ENCODE results near the gene CEPT1. TPM values are rescaled to one million over a fixed set of nuclear protein-coding genes. Genes with fewer than 3 reads are reported as not detected.
"Not testable (repeated sequence)": the region's sequence is repeated elsewhere in the genome, so short reads cannot be mapped to it uniquely, and the experiment has no call there.

Gene CEPT1
- total and polyA plus RNA-seq, 12 donors = 6.6 to 19.5 (median 13.1) TPM

GRCh38 chr1:111214074-111214801 is 74.2 kb downstream of the CEPT1 start:
- no peaks in the 10 kb centered on the region for H3K9me3 ChIP-seq
- no peak for TF ChIP-seq CTCF (IDR thresholded peaks at IDR 0.05)
- 84 to 87% methylated on average over 6 of the region's 6 CpGs for WGBS, 2 donors
- intact Hi-C loops (cut with DNase I) = no loop called here
- no peaks in the 10 kb centered on the region for H3K36me3 ChIP-seq
- peaks cover 0 to 60% (median 0%) of the 10 kb centered on the region in 9 donors for H3K4me1 ChIP-seq
- peaks cover 0 to 13% (median under 1%) of the 10 kb centered on the region in 7 donors for H3K27me3 ChIP-seq
- ATAC-seq = no peak
- DNase-seq = no peak
- H3K27ac ChIP-seq = peak overlapping the region in 1 of 10 donors; percentile 81
- no peak overlapping the region for H3K4me3 ChIP-seq

- Histone ChIP-seq H3K4me3 (no peak overlapping the region), H3K27ac (peak overlapping the region in 1 of 10 donors; percentile 81), H3K27me3 (peaks cover 0 to 10% (median 0%) of the 10 kb centered on the region in 7 donors), H3K36me3 (no peaks in the 10 kb centered on the region), H3K4me1 (peaks cover 0 to 67% (median 4%) of the 10 kb centered on the region in 9 donors), H3K9me3 (no peaks in the 10 kb centered on the region)
- no peak for TF ChIP-seq CTCF (IDR thresholded peaks at IDR 0.05)
- ATAC-seq = no peak
- intact Hi-C loops (cut with DNase I) = loop anchor here in 1 of 10 donors (5.0 kb wide), 1 partner anchor 187 kb away; no protein-coding TSS in a partner anchor
- DNase-seq = no peak
- WGBS, 2 donors = 86 to 89% methylated on average over 7 of the region's 7 CpGs
Measured at GRCh38 chr1:111214884-111215283, 74.9 kb downstream of the CEPT1 start.

- WGBS, 2 donors = 91 to 97% methylated on average over 2 of the region's 2 CpGs
Measured at GRCh38 chr1:111215285-111215684, 75.3 kb downstream of the CEPT1 start.

GRCh38 chr1:111216751-111217150 is 76.7 kb downstream of the CEPT1 start:
- Histone ChIP-seq H3K27ac (peak overlapping the region in 1 of 10 donors; percentile 81), H3K27me3 (no peaks in the 10 kb centered on the region), H3K4me3 (no peak overlapping the region), H3K4me1 (peaks cover 0 to 85% (median 4%) of the 10 kb centered on the region in 9 donors), H3K9me3 (no peaks in the 10 kb centered on the region), H3K36me3 (no peaks in the 10 kb centered on the region)
- intact Hi-C loops (cut with DNase I) = loop anchor here in 1 of 10 donors (5.0 kb wide), 1 partner anchor 186 kb away; no protein-coding TSS in a partner anchor
- ATAC-seq = no peak
- no peak for TF ChIP-seq CTCF (IDR thresholded peaks at IDR 0.05)
- 89 to 90% methylated on average over 5 of the region's 5 CpGs for WGBS, 2 donors
- no peak for DNase-seq

More at GRCh38 chr1:111215285-111215684, 75.3 kb downstream of the CEPT1 start:
- H3K36me3 ChIP-seq, H3K4me3 ChIP-seq, ATAC-seq, DNase-seq, H3K27me3 ChIP-seq, H3K9me3 ChIP-seq: not testable (repeated sequence)
- H3K4me1 ChIP-seq = peaks cover 0 to 71% (median 4%) of the 10 kb centered on the region in 9 donors
- intact Hi-C loops (cut with DNase I) = loop anchor here in 1 of 10 donors (5.0 kb wide), 1 partner anchor 187 kb away; no protein-coding TSS in a partner anchor
- peak overlapping the region in 1 of 10 donors; percentile 81 for H3K27ac ChIP-seq
